Measurements from ENCODE around the gene RAN. TPM values are rescaled to one million over a fixed set of nuclear protein-coding genes. Genes with fewer than 3 reads are reported as not detected.
"Not testable (repeated sequence)": the region's sequence is repeated elsewhere in the genome, so short reads cannot be mapped to it uniquely, and the experiment has no call there.

Gene RAN
- total RNA-seq, 1 donor from 2014 or later, result 471 TPM

DNA sequence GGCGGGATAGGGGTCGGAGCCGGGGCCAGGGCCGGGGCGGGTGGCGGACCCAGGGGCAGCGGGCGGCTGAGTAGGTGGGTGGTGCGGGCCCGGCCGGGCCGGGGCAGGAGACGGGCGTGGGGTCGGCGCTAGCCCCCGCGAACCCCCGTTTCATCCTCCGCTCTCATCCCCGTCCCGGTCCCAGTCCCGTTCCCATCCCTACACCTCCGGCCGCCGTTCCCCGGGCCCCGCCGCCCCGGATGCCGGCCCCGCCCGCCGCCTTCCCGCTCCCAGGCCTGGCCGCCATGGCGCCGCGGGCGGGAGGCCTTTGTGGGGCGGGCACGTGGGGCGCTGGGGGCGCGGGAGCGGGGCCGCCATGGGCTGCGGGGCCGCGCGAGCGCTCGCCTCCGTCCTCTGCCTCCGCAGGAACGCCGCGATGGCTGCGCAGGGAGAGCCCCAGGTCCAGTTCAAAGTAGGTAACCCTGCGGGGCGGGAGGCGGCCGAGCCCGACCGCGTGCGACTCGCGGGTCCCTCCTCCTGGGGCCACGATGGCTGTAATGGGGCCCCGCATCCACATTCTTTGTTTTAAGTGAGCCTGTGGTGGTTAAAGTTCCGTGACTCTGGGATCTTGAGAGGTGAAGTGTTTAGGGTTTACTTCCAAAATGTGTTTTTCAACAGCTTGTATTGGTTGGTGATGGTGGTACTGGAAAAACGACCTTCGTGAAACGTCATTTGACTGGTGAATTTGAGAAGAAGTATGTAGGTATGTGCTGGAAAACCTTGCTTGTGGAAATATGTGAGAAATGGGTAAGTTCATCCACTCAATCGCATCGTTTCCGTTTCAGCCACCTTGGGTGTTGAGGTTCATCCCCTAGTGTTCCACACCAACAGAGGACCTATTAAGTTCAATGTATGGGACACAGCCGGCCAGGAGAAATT, 572 bp downstream of the RAN start:
- H3K27ac Mint-ChIP-seq (ENCODE audit: unreplicated experiment), result peak overlapping the region; percentile 70
- peak overlapping the region; percentile 90 for H3K4me3 Mint-ChIP-seq (ENCODE audit: unreplicated experiment)
- no peak for DNase-seq (ENCODE audit: extremely low spot score, unreplicated experiment)
- peaks cover 46% of the 10 kb centered on the region for H3K36me3 Mint-ChIP-seq (ENCODE audit: unreplicated experiment)
- H3K9me3 Mint-ChIP-seq (ENCODE audit: unreplicated experiment), result no peaks in the 10 kb centered on the region
- H3K4me1 Mint-ChIP-seq (ENCODE audit: unreplicated experiment), result peaks cover 30% of the 10 kb centered on the region
- no peaks in the 10 kb centered on the region for H3K27me3 Mint-ChIP-seq (ENCODE audit: unreplicated experiment)
- TF ChIP-seq, protein P1, sequence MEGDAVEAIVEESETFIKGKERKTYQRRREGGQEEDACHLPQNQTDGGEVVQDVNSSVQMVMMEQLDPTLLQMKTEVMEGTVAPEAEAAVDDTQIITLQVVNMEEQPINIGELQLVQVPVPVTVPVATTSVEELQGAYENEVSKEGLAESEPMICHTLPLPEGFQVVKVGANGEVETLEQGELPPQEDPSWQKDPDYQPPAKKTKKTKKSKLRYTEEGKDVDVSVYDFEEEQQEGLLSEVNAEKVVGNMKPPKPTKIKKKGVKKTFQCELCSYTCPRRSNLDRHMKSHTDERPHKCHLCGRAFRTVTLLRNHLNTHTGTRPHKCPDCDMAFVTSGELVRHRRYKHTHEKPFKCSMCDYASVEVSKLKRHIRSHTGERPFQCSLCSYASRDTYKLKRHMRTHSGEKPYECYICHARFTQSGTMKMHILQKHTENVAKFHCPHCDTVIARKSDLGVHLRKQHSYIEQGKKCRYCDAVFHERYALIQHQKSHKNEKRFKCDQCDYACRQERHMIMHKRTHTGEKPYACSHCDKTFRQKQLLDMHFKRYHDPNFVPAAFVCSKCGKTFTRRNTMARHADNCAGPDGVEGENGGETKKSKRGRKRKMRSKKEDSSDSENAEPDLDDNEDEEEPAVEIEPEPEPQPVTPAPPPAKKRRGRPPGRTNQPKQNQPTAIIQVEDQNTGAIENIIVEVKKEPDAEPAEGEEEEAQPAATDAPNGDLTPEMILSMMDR (IDR thresholded peaks at IDR 0.05), result no peak

DNA sequence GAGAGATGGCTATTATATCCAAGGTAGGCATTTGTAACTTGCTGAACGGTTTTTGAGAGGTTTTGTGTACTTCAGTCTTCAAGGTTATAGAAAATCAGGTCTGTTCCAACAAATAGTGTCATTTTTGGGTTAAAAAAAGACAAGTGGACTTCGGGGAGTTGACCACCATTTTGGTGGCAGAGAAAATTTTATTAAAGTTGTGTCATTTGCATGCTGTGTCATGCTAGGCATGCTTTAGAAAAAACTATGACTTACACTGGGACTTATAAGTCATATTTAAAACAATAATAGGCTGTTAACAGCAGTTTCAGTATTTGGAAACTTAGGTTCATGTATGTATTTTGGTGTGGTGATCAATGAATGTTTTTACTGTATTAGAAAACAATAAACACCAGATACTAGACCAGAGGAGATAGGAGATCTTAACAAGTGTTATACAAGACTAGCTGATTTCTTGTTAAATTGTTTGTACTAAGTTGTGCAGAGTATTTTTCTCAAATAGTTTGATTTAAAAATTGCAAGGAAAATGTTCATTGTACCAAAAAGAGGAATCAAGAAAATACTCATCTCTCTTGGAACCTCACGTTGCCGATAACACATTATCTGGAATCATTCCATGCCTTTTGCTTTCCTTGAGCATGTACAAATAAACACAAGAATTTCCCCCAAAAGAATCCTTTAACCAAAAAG, 1.4 kb downstream of the RAN start:
- TF ChIP-seq, protein P1 (IDR thresholded peaks at IDR 0.05), result no peak
- Mint-ChIP-seq H3K36me3 (ENCODE audit: unreplicated experiment) (peaks cover 49% of the 10 kb centered on the region), H3K27ac (ENCODE audit: unreplicated experiment) (peak overlapping the region; percentile 70), H3K27me3 (ENCODE audit: unreplicated experiment) (no peaks in the 10 kb centered on the region), H3K4me1 (ENCODE audit: unreplicated experiment) (peaks cover 30% of the 10 kb centered on the region), H3K9me3 (ENCODE audit: unreplicated experiment) (no peaks in the 10 kb centered on the region), H3K4me3 (ENCODE audit: unreplicated experiment) (peak overlapping the region; percentile 90)
- no peak for DNase-seq (ENCODE audit: extremely low spot score, unreplicated experiment)

DNA sequence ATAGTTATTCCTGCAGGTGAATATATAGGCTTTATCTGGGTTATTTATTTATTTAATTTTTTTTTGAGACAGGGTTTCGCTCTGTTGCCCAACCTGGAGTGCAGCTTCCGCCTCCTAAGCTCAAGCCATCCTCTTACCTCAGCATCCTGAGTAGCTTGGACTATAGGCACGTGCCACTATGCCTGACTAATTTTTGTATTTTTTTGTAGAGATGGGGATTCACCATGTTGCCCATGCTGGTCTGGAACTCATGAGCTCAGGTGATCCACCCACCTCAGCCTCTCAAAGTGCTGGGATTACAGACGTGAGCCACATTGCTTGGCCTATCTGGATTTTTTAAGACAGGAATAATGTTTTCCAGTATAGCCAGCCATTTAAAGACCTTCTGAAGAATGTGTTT, 2.0 kb downstream of the RAN start:
- no peaks in the 10 kb centered on the region for H3K27me3 Mint-ChIP-seq (ENCODE audit: unreplicated experiment)
- peaks cover 30% of the 10 kb centered on the region for H3K4me1 Mint-ChIP-seq (ENCODE audit: unreplicated experiment)
- TF ChIP-seq, protein P1 (IDR thresholded peaks at IDR 0.05), result no peak
- H3K27ac Mint-ChIP-seq (ENCODE audit: unreplicated experiment), result no peak overlapping the region
- DNase-seq (ENCODE audit: extremely low spot score, unreplicated experiment), result no peak
- no peaks in the 10 kb centered on the region for H3K9me3 Mint-ChIP-seq (ENCODE audit: unreplicated experiment)
- peak overlapping the region; percentile 18 for H3K4me3 Mint-ChIP-seq (ENCODE audit: unreplicated experiment)
- H3K36me3 Mint-ChIP-seq (ENCODE audit: unreplicated experiment), result peaks cover 49% of the 10 kb centered on the region

DNA sequence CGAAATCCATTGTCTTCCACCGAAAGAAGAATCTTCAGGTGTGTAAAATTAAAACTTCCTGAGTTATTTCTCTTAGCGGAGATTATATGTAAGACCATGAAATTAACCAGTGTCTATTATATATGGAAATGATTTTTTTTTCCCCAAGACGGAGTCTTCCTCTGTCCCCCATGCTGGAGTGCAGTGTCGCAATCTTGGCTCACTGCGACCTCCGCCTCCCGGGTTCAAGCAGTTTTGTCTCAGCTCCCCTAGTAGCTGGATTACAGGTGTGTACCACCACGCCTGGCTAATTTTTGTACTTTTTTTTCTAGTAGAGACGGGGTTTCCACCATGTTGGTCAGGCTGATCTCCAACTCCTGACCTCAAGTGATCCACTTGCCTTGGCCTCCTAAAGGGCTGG, 2.8 kb downstream of the RAN start:
- peaks cover 49% of the 10 kb centered on the region for H3K36me3 Mint-ChIP-seq (ENCODE audit: unreplicated experiment)
- DNase-seq (ENCODE audit: extremely low spot score, unreplicated experiment), result no peak
- H3K27ac Mint-ChIP-seq (ENCODE audit: unreplicated experiment), result no peak overlapping the region
- H3K4me3 Mint-ChIP-seq (ENCODE audit: unreplicated experiment), result no peak overlapping the region
- H3K4me1 Mint-ChIP-seq (ENCODE audit: unreplicated experiment), result peaks cover 32% of the 10 kb centered on the region
- H3K27me3 Mint-ChIP-seq (ENCODE audit: unreplicated experiment), result no peaks in the 10 kb centered on the region
- H3K9me3 Mint-ChIP-seq (ENCODE audit: unreplicated experiment), result no peaks in the 10 kb centered on the region
- TF ChIP-seq, protein P1 (IDR thresholded peaks at IDR 0.05), result no peak

- H3K27me3 Mint-ChIP-seq (ENCODE audit: unreplicated experiment), result no peaks in the 10 kb centered on the region
- TF ChIP-seq, protein P1 (IDR thresholded peaks at IDR 0.05), result no peak
- H3K9me3 Mint-ChIP-seq (ENCODE audit: unreplicated experiment), result no peaks in the 10 kb centered on the region
- H3K36me3 Mint-ChIP-seq (ENCODE audit: unreplicated experiment), result peaks cover 49% of the 10 kb centered on the region
- DNase-seq (ENCODE audit: extremely low spot score, unreplicated experiment), result no peak
- H3K4me1 Mint-ChIP-seq (ENCODE audit: unreplicated experiment), result peaks cover 34% of the 10 kb centered on the region
- H3K4me3 Mint-ChIP-seq (ENCODE audit: unreplicated experiment), result peak overlapping the region; percentile 40
- no peak overlapping the region for H3K27ac Mint-ChIP-seq (ENCODE audit: unreplicated experiment)
These were observed 3.3 kb downstream of the RAN start for GRCh38 chr12:130875193-130875592.

DNA sequence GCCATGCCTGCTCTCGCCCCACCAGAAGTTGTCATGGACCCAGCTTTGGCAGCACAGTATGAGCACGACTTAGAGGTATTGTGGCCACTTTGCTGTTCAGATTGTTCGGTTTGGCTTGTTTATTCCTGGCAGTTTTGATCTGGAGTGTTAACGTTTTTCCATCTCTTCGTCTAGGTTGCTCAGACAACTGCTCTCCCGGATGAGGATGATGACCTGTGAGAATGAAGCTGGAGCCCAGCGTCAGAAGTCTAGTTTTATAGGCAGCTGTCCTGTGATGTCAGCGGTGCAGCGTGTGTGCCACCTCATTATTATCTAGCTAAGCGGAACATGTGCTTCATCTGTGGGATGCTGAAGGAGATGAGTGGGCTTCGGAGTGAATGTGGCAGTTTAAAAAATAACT, 3.8 kb downstream of the RAN start:
- H3K27me3 Mint-ChIP-seq (ENCODE audit: unreplicated experiment); H3K4me3 Mint-ChIP-seq (ENCODE audit: unreplicated experiment); H3K27ac Mint-ChIP-seq (ENCODE audit: unreplicated experiment); H3K9me3 Mint-ChIP-seq (ENCODE audit: unreplicated experiment); DNase-seq (ENCODE audit: extremely low spot score, unreplicated experiment): not testable (repeated sequence)
- H3K4me1 Mint-ChIP-seq (ENCODE audit: unreplicated experiment), result peaks cover 36% of the 10 kb centered on the region
- H3K36me3 Mint-ChIP-seq (ENCODE audit: unreplicated experiment), result peaks cover 49% of the 10 kb centered on the region

Data from osteocyte (in vitro differentiated cells).